HG02840 (cell line): ENCODE results near the gene SUSD1.
A peak's percentile ranks its signal among the peaks of the same experiment; 100 is the strongest.
"Not testable (repeated sequence)": the region's sequence is repeated elsewhere in the genome, so short reads cannot be mapped to it uniquely, and the experiment has no call there.

Experiments used
- ATAC-seq: cut with Tn5 transposase; IDR thresholded peaks from one replicate; pipeline ENCODE4 v1.9.1; 2021; ENCODE audit warnings: mild to moderate bottlenecking, moderate library complexity, moderate number of reproducible peaks; ENCODE audit not compliant: unreplicated experiment, low FRiP score

The SUSD1 gene

DNA sequence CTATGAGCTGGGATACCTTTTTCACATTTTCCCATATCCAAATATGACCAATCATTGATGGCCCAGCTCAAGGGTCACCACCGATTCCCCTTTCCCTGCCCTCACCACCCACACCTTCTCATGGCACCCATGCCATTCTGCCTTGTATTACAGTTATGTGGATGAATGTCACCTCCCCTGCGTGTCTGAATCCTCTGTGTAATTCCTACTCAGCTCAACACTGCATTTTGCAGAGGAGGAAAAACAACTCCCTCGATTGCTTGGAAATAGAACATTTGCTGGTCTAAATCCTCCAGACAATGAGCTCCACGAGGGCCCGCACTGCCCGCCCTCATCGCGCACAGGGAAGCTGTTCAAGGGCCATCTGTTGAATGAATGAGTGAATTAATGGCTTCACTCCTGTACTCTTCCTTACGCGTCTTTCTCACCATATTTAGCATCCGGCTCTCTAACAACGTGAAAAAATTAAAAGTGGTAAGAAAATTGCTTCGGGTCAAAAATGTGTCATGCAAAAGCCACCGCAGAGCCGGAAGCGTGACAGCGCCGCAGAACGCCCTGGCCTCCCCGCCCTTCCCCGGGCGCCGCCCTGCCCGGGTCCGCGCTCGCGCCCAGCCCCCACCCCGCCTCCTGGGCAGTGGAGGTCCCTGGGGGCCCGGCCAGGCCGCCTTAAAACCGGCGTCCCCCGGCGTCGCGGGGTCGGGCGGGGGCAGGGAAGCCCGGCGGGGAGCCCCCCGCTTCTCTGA is 704 bp downstream of the SUSD1 start:
- ATAC-seq, result peak; percentile 71

DNA sequence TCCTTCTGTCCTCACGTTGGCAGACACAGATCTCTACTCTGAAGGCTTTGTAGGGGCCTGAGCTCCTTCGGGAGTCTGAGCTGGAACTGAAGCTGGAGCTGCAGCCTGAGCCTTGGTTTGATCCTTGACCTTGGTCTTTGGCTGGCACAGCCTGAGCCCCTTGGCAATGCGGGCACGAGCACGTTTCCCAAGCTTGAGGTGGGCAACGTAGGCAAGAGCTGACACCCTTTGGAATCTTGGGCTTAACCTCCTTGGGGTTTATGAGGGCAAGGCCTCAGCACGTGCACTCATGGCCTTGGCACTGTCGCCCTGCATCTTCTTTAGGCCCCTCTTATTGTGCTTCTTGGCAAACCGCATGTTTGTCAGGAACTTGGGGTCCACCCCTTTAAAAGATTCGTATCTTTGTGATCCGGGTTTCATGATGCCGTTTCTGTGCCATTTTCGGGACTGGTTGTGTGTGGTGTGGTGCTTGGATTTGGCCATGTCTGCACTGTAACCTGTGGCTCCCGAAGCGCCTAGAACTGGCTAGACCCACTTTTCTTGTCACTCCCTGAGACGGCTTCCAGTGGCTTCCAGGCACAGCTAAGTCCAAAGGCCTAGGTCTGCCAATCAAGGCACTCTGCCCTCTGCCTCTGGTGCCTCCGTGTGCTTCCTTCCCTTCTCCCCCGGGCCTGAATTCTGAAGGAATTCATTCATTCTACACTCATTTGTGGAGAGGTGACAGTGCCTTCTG is 1.4 kb downstream of the SUSD1 start:
- no peak for ATAC-seq

DNA sequence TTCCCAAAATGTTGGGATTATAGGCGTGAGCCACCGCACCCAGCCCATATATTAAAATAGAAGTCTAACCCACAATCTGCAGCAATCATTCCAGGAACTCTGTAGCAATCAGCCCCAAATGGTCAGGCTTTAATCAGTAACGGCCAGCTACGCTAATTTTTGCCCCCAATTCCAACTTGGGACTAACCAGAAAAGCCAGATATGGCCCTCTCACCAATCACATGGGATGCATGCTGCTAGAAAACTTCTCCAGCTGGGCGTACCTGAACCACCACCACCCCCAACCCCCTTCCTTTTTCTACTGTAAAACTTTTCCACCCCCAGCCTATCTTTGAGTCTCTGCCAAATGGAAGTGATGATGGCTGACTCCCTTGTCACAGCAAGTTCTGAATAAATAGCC is 4.1 kb downstream of the SUSD1 start:
- ATAC-seq, result no peak

DNA sequence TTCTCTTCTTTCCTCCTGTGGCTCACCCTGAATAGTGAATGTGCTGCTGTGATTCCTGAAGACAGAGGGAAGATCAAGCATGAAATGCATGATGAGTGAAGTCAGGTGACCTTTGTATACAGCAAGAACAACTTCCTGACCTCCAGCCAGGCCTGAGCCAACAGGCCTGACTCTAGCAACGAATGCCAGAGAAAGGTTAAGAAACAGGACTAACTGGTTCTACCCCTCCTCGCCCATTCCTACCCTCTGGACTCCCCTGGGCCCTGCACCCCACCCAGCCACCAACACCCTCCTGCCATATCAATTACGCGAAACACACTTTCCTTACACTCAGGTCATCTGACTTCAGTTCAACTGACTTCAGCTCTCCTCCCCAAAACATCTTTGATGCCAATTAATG is 4.9 kb downstream of the SUSD1 start:
- no peak for ATAC-seq

DNA sequence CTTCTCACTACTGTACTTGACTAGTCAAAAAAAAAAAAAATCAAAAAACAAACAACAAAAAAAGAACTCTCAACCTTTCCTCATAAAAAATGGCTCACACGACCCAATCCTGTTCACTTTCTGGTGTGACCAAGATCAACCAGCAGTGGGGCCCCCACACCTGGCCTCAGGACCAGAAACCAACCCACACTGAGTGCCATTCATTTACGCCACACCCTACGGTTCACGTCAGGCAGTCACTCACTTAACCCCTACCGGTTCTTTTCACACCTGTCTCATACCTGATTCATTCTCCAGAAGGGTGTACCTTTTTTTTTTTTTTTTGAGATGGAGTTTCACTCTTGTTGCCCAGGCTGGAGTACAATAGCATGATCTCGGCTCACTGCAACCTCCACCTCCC is 5.7 kb downstream of the SUSD1 start:
- ATAC-seq, result no peak

DNA sequence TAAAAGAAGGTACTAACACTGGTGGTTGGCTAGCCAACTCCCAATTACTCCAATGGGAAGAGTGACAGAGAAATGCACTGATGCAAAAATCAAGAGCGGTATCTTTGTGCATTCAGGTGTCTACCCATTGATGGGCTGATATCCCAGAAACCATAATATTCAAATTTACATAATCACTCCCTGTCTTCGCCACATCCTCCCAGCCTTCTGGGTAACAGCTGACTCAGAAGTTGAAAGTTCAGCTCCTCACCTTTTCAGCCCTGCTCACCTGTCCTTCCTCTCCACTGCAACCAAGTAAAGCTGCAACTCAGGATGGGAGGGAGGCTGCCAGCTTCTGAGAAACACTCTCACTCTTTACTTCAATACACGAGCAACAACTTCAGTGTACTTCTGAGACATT is 6.9 kb downstream of the SUSD1 start:
- ATAC-seq, result no peak

DNA sequence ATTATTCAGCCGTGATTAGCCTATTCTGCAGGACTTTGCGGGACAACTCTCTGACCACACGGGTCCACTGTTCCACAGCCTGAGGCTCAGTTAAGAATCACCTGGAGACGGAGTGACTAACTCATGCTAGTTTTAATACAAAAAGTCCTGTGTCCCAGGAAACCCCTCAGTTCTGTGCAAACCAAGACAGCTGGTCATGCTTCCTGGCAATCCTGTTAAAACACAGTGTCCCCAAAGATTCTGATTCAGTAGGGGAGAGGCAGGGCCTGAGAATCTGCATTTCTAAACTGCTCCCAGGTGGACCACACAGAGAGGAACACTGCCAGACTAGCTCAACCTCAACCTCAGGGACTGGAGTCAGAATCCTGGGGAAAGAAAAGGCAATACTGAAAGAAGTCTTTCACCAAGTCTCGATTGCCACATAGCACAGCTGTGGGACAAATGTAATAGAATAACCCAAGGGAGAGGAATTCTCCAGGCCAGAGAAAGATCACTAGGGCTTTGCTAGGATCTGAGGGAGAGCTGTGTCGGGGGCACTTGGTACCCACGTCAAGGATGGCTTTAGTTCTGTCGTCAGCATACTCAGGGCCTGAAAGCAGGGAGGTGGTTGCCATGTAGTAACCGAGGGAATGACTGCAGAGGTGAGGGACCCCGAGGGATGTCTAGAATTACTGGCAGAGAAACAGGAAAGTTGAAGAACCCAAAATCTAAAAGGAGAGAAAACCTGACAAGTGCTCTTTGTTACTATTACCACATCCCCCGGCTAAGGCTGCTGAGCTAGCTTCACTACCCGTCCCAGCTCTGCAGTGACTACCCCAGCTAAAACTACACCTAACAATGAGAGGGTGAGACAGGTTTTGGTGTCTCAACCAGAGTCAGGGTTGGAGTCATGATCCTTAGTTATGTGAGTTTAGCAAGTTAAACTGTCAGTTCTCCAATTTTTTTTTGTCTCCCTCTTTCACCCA is 8.6 kb downstream of the SUSD1 start:
- ATAC-seq, result no peak

DNA sequence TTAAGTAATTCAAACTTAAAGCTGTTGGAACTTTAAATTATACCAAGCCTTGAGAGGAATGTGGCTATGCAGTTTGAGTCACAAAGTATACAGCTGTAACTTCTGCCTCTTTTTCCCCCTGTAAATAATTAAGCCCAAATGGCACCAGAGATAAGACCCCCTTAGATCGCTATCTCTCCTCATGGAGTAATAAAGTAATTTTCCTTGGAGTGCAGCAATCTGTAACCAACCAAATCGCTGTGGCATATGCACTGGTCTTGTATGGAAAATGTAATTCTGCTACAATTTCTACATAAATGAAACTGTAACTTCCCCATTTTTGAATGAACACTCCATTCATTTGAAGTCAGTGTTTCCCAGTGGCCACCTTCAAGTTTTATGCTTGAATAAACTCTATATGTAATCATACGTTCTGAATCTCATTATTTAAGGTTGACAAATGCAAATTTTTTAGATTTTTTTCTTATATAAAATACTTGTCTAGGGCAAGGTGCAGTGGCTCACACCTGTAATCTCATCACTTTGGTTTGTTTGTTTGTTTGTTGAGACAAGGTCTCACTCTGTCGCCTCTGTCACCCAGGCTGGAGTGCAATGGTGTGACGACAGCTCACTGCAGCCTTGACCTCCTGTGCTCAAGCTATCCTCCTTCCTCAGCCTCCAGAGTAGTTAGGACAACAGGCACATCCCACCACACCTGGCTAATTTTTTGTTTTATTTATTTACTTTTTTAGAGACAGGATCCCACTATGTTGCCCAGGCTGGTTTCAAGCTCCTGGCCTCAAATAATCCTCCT is 12.3 kb downstream of the SUSD1 start:
- no peak for ATAC-seq

DNA sequence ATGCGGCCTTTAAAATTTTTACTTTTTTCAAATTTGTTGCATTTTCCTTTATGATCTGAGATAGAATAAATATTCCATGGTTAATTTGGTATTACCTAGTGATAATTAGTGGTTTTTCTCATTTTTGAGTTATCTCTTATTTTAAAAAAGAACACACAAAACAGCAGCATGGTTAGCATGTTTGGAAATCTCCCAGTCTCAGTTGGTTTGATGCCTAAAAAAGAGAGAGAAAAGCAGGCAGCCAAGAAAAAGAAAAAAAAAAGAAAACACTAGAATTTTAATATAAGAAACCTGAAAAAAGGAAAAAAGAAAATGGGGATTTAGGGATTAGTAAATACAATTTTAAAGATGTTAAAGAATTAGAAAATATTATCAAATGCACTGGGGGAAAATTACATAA is 15.3 kb downstream of the SUSD1 start:
- no peak for ATAC-seq

DNA sequence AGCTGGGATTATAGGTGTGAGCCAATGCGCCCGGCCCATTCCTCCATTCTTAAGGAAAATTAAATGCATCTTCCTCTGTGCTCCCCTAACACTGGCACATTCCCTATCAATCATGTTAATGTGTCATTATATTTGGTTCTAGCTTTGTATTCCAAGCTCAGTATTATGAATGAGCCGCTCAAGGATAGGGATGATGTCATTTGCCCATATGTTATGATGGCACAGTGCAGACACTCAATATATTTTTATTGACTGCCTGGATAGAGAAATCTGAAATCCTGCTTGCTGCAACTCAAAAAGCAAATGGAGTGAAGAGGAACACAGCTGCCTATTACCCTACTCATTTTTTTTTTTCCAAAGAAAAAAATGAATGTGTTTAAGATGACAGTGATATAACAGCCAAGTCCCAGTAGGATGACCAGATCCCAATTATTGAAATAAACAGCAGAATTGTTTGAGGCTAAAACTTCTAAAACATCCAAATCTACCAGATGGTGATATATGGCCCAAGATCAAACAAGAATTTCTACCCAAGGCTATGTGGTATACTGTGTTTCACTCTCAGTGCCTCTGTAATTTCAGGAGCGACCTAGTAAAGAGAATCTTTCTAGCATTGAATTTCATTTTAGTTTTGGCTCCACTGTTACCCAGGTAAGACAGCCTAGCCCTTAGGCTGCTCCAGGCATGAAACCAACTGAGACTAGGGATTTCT is 16.3 kb downstream of the SUSD1 start:
- no peak for ATAC-seq

DNA sequence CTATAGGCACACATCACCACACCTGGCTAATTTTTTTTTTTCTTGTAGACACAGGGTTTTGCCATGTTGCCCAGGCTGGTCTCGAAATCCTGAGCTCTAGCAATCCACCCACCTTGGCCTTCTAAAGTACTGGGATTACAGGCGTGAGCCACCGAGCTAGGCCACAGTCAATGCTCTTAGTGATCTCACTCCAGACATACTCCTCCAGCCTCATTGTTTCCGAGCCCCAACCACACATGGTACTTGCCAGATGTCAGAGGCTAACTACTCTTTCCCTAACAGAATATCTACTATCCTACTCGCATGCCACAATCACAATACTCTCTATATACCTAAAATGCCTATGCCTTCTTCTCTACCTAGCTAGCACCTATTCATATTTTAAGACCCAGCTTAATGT is 17.1 kb downstream of the SUSD1 start:
- ATAC-seq, result no peak

DNA sequence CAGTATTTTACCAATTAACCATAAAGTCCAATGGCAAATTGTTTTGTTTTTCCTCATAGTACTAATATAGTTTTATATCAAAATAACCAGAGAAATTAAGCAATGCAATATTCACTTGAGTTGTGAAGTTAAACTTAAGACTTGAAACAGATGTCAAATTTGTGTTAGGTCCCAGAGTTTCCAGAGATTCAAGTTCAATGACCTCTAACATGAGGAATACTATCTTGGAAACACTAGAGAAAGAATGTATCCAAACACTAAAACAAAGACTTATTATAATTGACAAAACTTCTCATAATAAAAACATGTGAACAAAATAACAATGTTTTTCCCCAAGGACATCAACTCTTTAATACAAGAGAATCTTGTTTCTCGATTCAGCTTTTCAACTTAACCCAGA is 18.0 kb downstream of the SUSD1 start:
- no peak for ATAC-seq

DNA sequence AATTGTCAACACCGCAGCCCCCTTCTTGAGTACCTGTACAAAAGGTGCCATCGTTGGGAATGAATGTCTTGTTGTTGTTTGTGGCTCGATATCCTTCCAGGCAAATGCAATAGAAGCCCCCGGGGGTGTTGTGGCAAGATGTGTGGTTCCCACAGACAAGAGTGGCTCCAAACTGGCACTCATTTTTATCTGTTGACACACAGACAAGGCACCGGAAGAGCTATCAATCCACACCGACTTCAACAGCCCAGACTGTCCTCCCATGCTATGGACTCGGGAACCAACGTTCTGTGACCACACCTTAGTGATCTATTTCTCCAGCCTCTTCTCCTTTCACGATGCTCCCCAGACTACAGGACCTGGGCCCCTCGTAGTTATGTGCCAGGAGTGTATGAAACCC is 25.9 kb downstream of the SUSD1 start:
- ATAC-seq, result no peak

DNA sequence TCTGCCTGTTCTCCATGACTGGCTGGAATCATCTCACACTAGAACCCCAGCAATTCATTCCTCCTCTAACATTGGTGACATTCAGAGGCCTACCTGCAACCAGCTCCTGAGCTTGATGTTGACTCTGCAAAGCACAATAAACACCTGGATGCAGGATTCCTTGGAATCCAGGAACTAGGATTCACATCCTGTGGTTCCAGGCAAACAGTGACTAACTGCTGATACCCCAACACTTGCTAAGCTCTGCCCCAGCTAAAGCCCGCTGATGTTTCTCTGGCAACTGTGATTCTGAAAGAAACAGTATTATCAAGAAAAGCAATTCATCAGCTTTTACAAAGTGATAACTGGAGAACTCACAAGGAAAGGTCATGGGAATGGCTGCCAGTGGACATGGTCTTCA is 29.2 kb downstream of the SUSD1 start:
- no peak for ATAC-seq

DNA sequence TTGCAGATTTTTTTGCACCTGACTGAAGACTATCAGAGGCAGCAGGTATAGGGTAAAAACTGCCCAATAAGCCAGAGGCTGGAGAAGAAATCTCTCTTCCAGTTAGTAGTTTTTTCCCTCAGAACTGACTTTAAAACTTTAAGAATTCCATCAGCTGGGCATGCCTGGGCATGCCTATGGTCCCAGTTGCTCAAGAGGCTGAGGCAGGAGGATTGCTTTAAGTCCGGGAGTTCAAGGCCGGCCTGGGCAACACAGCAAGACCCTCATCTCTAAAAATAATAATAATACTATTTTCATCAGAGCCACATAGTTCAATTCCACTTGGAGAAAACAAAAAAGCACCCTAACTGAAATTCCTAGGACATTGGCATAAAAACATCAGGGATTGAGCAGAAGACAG is 30.3 kb downstream of the SUSD1 start:
- no peak for ATAC-seq

DNA sequence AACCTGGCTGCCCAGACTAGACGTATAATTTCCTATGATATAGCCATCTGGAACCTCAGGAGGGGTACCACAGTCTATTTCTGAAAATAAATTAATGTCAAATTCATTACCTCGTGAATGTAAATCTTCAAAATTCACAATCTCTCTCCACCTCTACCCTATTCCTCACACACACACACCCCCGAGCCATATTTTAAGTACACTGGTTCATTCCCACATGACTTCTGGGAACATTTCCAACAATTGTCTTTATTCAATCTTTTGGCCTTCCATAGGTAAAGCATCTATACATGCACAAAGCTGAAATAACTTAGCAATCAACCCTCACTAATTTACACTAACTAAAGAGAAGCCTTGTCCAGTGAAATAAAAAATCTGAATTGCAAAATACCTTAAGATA is 32.7 kb downstream of the SUSD1 start:
- no peak for ATAC-seq

DNA sequence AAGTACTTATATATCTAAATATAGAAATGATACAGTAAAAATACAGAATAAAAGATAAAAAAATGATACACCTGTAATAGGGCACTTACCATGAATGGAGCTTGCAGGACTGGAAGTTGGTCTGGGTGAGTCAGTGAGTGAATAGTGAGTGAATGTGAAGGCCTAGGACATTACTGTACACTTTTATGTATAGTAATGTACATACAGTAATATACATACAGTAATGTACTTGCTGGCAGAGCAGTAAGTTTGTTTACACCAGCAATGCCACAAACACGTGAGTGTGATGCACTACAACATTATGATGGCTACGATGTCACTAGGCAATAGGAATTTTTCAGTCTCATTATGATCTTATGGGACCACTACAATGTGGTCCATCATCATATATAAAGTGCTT is 34.2 kb downstream of the SUSD1 start:
- ATAC-seq, result no peak

DNA sequence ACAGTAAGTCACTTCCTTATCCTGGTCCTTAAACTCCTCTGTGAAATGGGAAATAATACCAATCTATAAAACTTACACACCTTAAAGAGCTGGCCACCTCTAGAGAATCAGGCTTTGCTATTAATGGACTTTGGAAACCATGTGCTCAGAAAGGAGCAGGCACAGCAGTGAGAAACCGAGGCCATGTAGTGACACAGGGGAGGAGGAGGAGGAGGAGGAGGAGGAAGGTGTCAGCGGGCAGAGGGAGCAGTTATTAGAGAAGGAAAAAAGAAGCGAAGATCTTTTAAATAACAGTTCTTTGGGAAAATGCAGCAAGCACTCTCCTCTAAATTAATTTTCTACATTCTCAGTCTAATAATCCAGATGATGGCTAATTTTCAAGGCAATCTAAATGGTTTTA is 38.0 kb downstream of the SUSD1 start:
- no peak for ATAC-seq

DNA sequence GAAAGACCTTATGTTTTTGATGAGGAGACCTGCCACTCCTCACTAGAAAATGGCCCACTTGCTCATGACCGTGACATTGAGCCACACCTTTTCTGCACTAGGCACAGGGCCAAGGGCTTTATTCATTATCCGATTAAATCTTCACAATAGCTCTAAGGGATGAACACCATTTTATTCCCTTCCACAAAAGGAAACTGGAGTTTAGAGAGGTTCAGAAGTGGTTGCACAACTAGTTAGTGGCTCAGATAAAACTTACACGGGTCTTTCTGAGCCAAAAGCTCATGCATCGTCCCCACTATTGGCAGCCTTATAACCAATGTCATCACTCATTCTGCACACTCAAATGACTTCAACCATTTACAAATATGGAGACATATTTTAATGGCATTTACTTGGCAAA is 39.4 kb downstream of the SUSD1 start:
- no peak for ATAC-seq

DNA sequence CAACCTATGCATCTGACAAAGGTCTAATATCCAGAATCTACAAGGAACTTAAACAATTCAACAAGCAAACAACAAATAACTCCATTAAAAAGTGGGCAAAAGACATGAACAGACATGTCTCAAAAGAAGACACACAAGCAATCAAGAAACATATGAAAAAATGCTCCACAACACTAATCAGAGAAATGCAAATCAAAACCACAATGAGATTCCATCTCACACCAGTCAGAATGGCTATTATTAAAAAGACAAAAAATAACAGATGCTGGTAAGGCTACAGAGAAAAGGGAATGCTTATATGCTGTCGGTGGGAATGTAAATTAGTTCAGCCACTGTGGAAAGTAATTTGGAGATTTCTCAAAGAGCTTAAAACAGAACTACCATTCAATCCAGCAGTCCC is 41.3 kb downstream of the SUSD1 start:
- ATAC-seq, result not testable (repeated sequence)
